OCI-M2 (cell line): Measurements from ENCODE around the gene TMIE.

ENCODE experiments used
- DNase-seq: peaks from one replicate; lab custom pipeline; 2025; ENCODE audit not compliant: unreplicated experiment; lab: John Stamatoyannopoulos, UW

TMIE gene

DNA sequence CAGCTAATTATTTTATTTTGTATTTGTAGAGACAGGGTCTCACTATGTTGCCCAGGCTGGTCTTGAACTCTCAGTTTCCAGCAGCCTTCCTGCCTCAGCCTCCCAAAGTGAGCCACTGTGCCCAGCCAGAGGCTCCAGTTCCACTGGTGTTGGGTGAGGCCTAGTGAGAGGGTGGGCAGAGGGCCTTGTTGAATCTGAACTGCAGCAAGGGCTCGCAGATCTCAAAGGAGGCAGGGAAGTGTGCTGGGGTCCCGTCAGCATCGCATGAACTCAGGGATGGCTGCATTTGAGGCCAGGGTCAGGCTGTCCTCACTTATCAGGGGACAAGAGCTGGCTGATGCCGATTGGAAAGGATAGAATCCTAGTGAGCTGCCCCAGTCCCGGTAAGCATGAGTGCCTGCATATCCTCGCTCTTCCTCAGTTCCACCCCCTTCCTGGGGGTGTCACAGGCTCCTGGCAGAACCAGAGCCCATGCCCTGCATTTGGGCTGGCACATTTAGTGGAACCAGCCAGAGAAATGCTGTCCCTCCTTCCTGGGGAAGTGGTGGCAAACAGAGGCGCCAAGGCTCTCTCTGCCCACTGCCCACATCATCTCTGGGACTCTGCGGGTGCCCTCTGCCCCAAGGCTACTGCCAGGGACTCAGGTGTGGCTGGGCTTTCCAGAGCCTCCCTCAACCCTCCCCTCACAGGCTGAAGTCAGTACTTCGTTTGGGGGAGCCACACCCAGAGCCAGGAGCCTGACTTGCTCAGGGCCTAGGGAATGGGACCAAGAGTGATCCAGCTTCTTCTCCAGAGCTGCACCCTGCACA, 31.8 kb upstream of the TMIE start:
- no peak for DNase-seq

DNA sequence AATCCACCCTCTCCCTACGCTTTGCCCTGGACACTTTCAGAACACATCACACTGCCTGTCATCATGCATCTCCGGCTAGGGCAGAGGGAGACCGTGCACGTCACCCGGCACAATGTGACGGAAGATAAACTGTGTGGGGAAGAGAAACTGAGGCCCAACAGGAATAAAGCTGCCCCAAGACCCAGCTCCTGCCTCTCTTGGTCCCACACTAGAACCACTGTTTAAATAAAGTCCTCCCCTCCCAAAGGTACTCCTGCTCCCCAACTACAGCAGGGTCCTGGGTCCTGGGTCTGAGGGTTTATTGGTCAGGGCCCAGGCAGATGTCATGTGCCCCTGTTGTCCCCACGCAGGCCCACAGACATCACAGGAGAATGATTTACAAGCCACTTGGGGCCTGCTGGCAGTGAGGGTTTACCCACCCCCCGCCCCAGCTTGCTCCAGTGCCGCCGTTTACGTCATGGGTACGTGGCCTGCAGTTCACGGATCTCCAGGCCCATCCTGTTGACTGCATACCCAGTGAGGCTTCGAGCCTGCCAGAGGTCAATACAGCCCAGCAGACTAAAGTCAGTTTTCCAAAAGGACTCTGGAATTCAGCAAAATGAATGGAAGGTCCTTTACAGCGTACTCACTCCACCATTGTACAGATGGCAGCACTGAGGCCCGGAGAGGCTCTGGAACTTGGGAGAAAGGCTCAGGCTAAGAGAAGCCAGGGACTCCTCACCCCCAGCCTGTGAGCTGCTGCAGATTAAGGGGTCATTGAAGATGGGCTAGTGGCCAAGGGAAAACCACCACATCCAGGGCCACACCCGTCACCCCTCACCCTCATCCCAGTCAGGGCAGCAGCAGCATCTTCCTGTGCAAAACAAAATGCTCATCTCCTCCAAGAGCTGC, 30.9 kb upstream of the TMIE start:
- DNase-seq = no peak

DNA sequence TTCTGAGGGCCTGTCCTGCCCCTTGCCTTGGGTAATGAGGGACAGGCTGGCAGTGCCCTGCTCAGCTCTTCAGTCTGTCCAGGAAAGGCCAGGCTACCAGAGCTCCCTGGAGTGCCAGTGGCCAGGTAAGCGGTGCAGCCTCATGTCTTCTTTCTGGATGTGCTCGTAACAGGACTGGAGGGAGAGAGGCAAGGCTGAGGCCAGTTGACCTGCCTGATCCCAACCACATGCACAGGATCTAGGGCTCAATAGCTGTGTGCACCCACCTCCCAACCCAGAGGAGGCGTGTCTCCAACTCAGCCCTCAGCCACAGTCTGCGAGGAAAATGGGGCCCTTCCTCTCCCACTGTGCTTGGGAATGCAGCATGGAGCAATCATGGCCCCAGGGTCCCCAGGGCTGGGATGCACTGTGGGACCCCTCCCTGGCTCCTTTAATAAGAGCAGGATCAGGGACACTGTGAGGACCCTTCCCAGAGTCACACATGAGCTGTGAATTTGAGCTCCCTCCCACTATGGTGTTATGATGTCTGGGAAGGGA, 30.2 kb upstream of the TMIE start:
- DNase-seq = no peak

DNA sequence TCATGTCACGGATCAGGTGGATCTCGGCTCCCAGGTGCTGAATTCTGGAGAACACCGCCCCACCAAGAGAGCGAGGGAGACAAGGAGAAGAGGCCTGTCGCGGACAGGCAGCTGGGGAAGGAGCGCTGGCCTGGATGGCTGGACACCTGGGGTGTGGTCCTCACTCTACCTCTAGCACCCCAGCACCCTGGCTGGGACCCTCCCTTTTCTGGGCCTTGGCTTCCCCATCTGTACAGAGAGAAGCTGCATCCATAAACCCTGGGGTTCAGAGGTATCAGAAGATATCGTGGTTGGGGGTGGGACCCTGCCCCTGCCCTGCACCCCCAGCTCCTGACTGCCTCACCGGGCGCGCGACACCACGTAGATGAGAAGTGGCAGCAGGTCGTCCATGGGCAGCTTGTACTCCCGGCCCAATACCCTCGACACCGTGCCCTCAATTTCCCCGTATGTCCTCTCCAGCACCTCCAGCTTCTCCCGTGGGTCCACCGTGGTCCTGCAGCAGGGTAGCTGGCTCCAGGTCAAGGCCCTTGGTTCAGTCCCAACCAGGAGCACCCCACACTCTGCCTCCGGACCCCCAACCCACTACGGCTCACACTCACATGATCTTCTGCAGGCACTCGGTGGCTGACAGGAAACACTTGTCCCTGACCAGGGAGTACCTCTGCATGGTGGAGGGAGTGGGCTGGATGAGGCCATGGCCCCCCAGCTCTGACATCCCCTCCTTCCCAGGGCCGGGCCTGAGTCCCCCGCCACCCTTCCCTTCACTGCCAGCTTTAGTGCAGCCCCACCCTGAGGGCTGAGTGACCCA, 29.4 kb upstream of the TMIE start:
- no peak for DNase-seq

DNA sequence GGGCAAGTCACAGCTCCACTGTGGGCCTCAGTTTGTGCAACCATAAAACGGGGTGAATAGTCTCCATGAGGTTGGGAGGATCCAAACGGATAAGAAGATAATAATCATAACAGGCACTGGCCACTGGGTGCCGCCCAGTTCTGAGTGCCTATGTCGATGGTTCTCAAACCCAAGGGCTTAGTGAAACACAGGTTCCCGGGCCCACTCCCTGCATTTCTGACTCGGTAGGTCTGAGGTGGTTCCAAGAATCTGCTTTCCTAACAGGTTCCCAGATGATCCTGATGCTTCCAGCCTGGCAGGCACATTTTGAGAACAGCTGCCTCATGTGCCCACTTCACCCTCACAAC, 28.9 kb upstream of the TMIE start:
- no peak for DNase-seq

DNA sequence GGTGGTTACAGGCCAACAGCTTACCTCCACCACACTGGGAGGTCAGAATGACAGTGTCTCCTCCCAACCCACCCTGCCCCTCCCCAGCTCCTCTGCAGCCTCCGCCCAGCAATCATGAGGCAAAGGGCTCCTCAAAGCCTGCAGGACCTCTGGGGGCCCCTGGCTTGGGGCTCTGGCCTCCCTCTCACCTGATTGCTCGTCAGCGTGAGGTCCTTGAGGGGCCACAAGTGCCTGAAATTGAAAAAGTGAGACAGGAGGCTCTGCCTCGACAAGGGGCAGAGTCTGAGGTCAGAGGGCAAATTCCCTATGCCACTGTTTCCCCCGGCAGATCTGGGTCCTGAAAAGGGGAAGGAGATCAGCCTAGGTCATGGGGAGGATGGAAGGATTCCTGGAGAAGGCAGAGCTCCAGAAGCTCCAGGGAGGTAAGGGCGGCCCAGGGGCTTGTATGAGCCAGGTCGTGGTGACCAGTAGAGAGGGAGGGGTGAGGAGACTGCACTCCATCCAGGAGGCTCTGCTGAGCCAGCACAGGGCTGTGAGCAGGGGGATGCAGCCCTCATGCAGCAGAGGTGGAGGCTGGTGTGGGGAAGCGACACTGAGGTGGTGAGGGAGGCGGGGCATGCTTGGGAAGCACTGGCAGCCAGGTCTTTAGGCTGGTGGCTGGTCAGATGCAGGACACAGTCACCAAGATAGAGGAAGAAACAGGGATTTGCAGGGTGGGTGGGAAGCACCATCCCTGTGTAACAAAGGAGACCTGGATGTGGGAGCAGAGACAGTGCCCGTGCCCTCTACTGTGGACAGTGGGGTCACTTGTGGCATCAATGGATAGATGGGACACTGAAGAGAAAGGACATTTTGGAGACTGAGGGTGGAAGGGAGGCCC, 27.8 kb upstream of the TMIE start:
- no peak for DNase-seq

DNA sequence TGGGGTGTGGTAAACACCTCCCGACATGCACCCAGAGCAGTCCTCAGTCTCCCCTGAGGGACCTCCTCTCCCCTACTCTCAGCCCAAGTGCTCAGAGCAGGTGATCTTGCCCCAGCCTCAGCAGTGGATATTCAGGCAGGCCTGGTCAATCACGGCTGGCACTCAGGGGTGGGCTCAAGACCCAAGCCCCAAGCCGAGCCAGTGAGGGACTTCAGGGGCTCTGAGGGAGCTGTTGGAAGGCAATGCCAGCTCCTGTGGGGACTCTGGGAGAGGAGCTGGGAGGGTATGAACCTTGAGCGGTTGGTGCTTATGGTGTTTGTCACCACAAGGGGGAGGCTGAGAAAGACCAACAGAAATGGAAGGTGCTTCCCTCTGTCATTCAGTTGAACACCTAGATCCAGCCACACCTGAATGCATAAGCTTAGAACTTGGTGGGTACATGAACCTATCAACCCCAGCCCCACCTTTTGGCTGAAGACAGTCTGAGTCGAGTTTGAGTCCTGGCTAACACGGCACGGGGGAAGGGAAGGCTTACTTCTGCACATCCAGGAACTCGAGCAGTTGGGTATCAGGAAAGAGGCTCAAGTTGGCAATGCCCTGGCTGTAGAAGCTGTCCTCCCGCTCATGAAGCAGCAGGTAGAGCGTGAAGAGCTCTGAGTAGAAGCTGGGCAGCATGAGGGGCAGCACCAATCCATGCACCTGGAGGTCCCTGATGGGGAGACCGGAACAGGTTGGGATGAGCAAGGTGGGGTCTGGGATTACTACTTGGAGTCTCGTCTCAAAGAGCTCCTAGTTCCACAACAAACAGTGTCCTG, 27.0 kb upstream of the TMIE start:
- DNase-seq = no peak

DNA sequence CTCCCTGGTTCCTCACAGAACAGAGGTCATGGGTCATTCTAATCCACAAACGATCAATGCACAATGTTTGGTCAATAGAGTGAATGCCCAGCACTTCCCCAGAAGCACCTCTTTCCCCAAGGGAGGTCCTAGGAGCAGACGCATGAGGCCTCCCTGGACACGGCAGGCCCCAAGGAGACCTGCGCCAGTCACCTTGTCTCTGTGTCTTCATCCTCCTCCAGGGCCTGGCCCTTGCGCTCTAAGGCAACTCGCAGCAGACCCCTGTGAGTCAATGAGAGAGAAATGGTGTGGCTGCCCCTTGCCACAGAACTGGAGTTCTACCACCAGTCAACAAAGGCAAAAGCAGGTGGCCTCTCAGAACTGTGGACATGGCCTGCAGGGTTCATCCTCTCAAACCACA, 25.8 kb upstream of the TMIE start:
- no peak for DNase-seq

DNA sequence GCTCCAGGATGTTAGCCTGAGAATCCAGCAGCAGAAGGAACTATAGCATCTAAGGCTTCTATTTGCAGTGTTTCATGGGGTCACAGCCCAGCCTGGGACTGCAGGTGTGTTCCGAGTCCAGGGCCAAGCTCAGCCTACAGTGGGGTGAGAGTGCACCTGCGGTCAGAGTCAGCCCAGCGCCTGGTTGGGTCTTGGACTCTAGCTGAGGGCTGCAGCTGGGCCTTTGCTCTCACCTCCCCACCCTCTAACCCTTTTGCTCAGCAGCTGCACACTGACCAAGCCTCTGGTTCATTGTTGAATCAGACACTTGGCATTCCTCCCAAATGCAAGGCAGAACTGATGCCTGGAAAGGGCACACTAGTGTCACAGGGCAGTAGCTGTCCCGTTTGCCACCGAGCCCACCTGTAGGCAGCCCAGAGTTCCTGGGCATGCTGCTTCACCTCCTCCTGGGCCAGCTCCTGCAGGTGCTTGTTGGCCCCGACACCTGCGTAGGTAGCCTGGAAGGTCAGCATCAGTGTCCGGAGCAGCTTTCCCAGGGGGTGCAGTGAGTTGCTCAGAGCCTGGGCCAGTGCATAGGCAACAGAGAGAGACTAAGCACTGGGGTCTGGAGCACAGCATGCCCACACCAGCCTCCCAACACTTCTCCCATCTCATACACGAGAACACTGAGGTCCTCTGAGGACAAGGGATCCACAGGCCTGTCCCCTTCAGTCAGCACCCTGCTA, 25.2 kb upstream of the TMIE start:
- DNase-seq = no peak

DNA sequence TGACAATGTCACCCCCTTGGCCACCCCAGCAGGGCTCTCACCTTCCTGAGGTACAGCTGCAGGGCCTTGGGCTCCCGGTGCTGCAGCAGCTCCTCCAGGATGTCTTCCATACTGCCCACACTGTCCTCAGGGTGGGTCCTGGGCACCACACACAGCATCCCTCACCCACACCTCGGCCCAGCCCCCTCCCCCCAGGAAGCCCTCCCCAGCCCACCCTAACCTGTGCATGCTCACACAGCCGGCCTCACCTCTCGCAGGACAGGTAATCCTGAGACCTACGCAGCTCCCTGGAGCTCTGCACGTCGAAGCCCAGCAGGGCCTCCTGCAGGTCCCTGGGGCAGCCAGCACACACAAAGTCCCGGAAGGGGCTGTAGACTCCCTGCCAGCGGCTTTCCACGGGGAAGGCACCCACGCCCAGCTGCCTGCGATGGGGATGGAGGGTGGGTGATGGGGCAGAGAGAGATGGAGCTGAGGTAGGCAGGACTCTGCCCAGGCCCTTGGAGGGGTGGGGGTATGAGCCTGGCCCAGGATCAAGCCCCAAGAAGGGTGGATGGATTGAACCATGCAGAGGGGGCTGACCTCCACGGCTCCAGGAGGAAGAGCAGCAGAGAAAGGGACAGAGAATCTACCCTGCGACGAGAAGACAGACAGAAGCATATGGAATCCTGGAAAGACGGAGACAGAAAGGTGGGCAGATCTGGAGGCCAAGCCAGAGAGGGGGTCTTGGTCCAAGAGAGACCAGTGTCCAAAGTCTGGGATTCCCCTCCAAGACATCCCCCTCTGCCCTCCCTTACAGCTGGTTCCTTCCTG, 24.4 kb upstream of the TMIE start:
- DNase-seq = no peak

DNA sequence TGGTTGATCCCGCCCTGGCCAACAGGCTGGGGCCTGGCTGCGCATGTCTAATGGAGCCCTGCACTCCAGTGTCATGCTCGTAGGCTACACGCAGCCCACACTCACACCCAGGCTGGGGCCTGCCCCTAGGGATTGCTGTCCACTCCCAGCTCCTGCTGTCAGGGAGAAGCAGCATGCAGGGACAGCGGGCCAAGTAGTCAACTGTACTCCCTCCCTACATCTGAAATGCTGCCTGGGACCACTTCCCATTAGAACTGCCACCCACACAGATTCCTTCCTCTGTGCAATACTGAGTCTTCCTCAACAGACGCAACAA, 23.8 kb upstream of the TMIE start:
- DNase-seq = no peak

DNA sequence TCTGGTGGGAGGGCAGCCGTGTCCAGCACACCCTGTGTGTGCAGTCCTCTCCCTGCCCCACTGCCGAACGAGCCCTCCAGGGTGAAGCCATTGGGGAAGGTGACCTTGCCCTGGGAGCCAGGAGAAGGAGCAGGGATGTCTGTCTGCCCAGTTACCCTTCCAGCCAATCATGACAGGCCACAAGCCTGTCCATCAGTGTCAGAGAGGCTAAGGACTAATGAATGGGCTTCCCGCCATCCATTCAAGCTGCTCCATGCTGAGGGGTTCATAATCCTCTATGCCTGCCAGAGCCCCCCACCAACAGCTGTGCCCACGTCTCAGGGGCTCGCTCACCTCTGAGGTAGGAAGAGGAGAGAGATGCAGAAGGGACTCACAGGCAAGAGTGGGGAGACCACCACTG, 22.9 kb upstream of the TMIE start:
- no peak for DNase-seq

DNA sequence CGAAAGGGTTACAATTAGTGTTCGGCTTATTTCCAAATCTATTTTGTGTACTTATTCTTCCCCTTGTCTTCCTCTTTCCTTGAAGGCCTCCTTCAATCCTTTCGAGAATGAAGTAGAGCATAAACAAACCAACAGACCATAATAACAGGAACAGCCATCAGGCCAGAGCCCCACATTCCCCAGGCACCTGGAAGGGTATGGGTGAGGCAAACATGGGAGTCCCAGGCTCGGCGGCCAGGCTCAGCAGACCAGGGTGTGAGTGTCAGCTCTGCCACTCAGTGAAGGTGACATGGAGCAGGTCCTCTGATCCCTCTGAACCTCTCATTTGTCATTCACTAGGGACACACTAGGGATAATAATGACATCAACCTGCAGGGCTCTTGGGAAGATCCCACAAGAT, 21.5 kb upstream of the TMIE start:
- no peak for DNase-seq

- no peak for DNase-seq
Observed at GRCh38 chr3:46680298-46680826, 20.8 kb upstream of the TMIE start.

- DNase-seq = no peak
Observed at GRCh38 chr3:46681387-46681786, 19.8 kb upstream of the TMIE start.

GRCh38 chr3:46681856-46682540, 19.2 kb upstream of the TMIE start:
- no peak for DNase-seq

DNA sequence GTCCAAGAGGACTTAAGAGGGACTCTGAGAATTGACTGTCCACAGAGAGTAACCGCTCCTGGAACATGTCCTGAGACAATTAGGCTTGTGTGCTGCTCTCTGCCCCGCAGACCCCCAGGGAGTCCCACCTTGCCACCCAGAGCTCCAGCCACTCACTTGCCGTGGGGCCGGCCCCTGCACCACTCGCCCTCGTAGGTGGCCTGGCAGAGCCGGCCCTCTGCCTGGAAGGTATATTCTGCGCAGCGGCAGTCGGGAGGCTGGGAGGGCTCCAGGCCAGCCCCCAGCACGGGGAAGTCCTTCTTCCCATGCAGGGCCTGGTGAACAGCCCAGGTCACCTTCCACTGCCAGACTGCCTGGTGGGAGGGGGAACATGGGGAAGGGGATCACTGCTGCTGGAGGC, 18.2 kb upstream of the TMIE start:
- DNase-seq = no peak
